K562 (cell line): ENCODE data around the gene EHBP1L1. TPM values are rescaled to one million over a fixed set of nuclear protein-coding genes. Genes with fewer than 3 reads are reported as not detected.
A peak's percentile ranks its signal among the peaks of the same experiment; 100 is the strongest.

Source experiments
- ATF1 ChIP-seq, 2 experiments: fragments of 450-650 bp in 1 of 2; IDR thresholded peaks; 2 replicates each; pipeline ENCODE4 v1.6.1; 2016; ENCODE audit warnings: missing compliant biosample characterization in 1 of 2, missing genetic modification characterization in 1 of 2
- BCOR ChIP-seq: fragments of 450-650 bp; IDR thresholded peaks from 2 replicates; pipeline ENCODE4 v1.6.1; 2016
- BRCA1 ChIP-seq, 2 experiments: fragments of 450-650 bp in 1 of 2; sonication (generic) in 1 of 2; formaldehyde crosslinking in 1 of 2; IDR thresholded peaks; 2 replicates each; pipeline versions ENCODE4 v1.5.0 to v1.6.1; 2017 to 2020; ENCODE audit warnings: mild to moderate bottlenecking in 1 of 2, missing genetic modification reagents in 1 of 2
- CEBPB ChIP-seq: fragments of 450-650 bp; IDR thresholded peaks from 2 replicates; pipeline ENCODE4 v1.6.1; 2016; ENCODE audit warnings: missing genetic modification characterization, missing compliant biosample characterization
- DPF2 ChIP-seq: fragments of 450-650 bp; IDR thresholded peaks from 2 replicates; pipeline ENCODE4 v1.6.1; 2016
- ELF2 ChIP-seq: fragments of 250-450 bp; sonication (Bioruptor Pico); IDR thresholded peaks from 2 replicates; pipeline ENCODE4 v1.5.0; 2021; ENCODE audit warnings: mild to moderate bottlenecking
- HDGF ChIP-seq: fragments of 450-650 bp; IDR thresholded peaks from 2 replicates; pipeline ENCODE4 v1.6.1; 2016
- HMBOX1 ChIP-seq: sonication (generic); IDR thresholded peaks from 2 replicates; pipeline ENCODE4 v1.6.1; 2016
- ILF3 ChIP-seq: fragments of 450-650 bp; IDR thresholded peaks from 2 replicates; pipeline ENCODE4 v1.6.1; 2018; ENCODE audit warnings: antibody characterized with exemption, mild to moderate bottlenecking, moderate library complexity, borderline replicate concordance
- KAT2B ChIP-seq: IDR thresholded peaks from one replicate; pipeline ENCODE4 v1.6.1; 2012; ENCODE audit warnings: low read depth, mild to moderate bottlenecking, control low read depth, inconsistent platforms, low read length, moderate library complexity
- NEUROD1 ChIP-seq: fragments of 150-350 bp; IDR thresholded peaks from 2 replicates; pipeline ENCODE4 v1.6.1; 2014; ENCODE audit warnings: borderline replicate concordance, low read length, low read depth; ENCODE audit not compliant: partially characterized antibody
- NFE2L1 ChIP-seq: fragments of 450-650 bp; IDR thresholded peaks from 2 replicates; pipeline ENCODE4 v1.6.1; 2016; ENCODE audit warnings: missing genetic modification characterization, low read depth, mild to moderate bottlenecking, missing compliant biosample characterization, moderate library complexity, borderline replicate concordance
- PHB ChIP-seq: fragments of 250-450 bp; sonication (Bioruptor Pico); IDR thresholded peaks from 2 replicates; pipeline ENCODE4 v1.5.0; 2021
- POLR2B ChIP-seq: fragments of 450-650 bp; IDR thresholded peaks from 2 replicates; pipeline ENCODE4 v1.6.1; 2018; ENCODE audit warnings: low read depth; ENCODE audit not compliant: partially characterized antibody
- RBM14 ChIP-seq: fragments of 200-400 bp; formaldehyde crosslinking; IDR thresholded peaks from 2 replicates; pipeline ENCODE4 v1.6.1; 2018; ENCODE audit warnings: low read depth, mild to moderate bottlenecking, low read length, moderate library complexity, borderline replicate concordance; ENCODE audit not compliant: insufficient read depth
- RFX5 ChIP-seq: IDR thresholded peaks from 2 replicates; pipeline ENCODE4 v1.6.1; 2011; ENCODE audit warnings: low read depth, mild to moderate bottlenecking, improper control_type of control experiment, low read length
- SNRNP70 ChIP-seq: fragments of 200-400 bp; formaldehyde crosslinking; optimal IDR thresholded peaks from 2 replicates; pipeline ENCODE3; 2017; ENCODE audit warnings: low read depth, low read length
- TSC22D4 ChIP-seq: fragments of 450-650 bp; IDR thresholded peaks from 2 replicates; pipeline ENCODE4 v1.6.1; 2016; ENCODE audit warnings: missing genetic modification characterization, missing biosample characterization, control low read depth
- ZNF224 ChIP-seq: sonication (generic); formaldehyde crosslinking; IDR thresholded peaks from 2 replicates; pipeline ENCODE4 v1.8.0; 2022; ENCODE audit warnings: mild to moderate bottlenecking, missing genetic modification reagents
- ZNF324 ChIP-seq: fragments of 250-450 bp; sonication (Bioruptor Pico); IDR thresholded peaks from 2 replicates; pipeline ENCODE4 v1.4.0; 2020; ENCODE audit warnings: mild to moderate bottlenecking
- ZNF561 ChIP-seq: fragments of 450-650 bp; formaldehyde crosslinking; conservative IDR thresholded peaks from 2 replicates; pipeline ENCODE4 v1.4.0; 2020; ENCODE audit warnings: mild to moderate bottlenecking, moderate library complexity
- ZNF668 ChIP-seq: fragments of 250-450 bp; sonication (Bioruptor Pico); IDR thresholded peaks from 2 replicates; pipeline ENCODE4 v1.8.0; 2022; ENCODE audit warnings: mild to moderate bottlenecking, inconsistent platforms
- polyA plus RNA-seq, 8 experiments: library from polyadenylated mRNA; depleted of rRNA in 4 of 8; stranded (reverse) in 5 of 8; unstranded in 3 of 8; fragments of >200 nt; fragmentation: Nextera tagmentation in 2 of 8; fragmentation: Illumina TruSeq in 1 of 8; extraction: Ambion mirVana in 2 of 8; extraction: Trizol in 1 of 8; gene quantifications; 2 replicates each; pipeline versions ENCODE4 v1.2.1 to v1.2.3, GENCODE V29; 2011 to 2014; ENCODE audit warnings: inconsistent platforms in 1 of 8, missing spikeins in 1 of 8
- total RNA-seq, 7 experiments: library from RNA; depleted of rRNA in 6 of 7; stranded (reverse); fragments of >200 nt in 6 of 7; fragmentation: Illumina TruSeq in 2 of 7; extraction: Trizol in 2 of 7; gene quantifications; 2 replicates each; pipeline versions ENCODE4 v1.2.1 to v1.2.3, GENCODE V29; 2011 to 2021; ENCODE audit warnings: low replicate concordance in 1 of 7
- TF ChIP-seq, protein P1 (sequence below): fragments of 150-350 bp; conservative IDR thresholded peaks from 2 replicates; pipeline ENCODE4 v1.6.1; 2014; ENCODE audit warnings: low read length
- TF ChIP-seq, protein P2 (sequence below): fragments of 250-450 bp; sonication (Bioruptor Pico); IDR thresholded peaks from 2 replicates; pipeline ENCODE4 v1.9.0; 2021; ENCODE audit warnings: mild to moderate bottlenecking
- TF ChIP-seq, protein P3 (sequence below): fragments of 450-650 bp; formaldehyde crosslinking; conservative IDR thresholded peaks from 2 replicates; pipeline ENCODE4 v1.4.0; 2022; ENCODE audit warnings: mild to moderate bottlenecking, missing genetic modification characterization

EHBP1L1 gene
- total and polyA plus RNA-seq, 9 of the 15 experiments (the other 6 are each of a cell fraction or from before 2014, with no cell fraction given) = 0.03 to 87.1 (median 26.3) TPM

DNA sequence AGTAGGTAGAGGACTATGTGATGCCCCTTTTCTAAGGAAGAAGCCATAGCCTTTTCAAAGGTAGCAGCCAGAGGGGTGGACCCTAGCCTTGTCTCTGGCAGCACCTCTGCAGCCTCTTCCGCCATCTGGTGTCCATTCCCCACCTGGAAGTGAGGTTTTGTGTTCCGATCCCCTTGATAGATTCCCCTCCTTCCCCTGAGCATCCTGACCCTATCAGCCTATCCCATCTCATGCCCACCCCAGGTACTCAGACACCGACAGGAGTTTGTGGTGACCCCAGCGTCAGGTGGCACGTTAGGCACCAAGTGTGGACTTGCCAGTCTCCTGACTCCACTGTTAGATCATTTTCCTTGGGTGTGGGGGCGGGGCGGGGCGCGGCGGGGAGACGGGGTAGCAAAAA lies 3.9 kb upstream of the EHBP1L1 start (continued):
- no peak for TF ChIP-seq ZNF561 (CRISPR knock-in tag)
- TF ChIP-seq, protein P1, sequence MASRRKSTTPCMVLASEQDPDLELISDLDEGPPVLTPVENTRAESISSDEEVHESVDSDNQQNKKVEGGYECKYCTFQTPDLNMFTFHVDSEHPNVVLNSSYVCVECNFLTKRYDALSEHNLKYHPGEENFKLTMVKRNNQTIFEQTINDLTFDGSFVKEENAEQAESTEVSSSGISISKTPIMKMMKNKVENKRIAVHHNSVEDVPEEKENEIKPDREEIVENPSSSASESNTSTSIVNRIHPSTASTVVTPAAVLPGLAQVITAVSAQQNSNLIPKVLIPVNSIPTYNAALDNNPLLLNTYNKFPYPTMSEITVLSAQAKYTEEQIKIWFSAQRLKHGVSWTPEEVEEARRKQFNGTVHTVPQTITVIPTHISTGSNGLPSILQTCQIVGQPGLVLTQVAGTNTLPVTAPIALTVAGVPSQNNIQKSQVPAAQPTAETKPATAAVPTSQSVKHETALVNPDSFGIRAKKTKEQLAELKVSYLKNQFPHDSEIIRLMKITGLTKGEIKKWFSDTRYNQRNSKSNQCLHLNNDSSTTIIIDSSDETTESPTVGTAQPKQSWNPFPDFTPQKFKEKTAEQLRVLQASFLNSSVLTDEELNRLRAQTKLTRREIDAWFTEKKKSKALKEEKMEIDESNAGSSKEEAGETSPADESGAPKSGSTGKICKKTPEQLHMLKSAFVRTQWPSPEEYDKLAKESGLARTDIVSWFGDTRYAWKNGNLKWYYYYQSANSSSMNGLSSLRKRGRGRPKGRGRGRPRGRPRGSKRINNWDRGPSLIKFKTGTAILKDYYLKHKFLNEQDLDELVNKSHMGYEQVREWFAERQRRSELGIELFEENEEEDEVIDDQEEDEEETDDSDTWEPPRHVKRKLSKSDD = no peak
- no peak for TF ChIP-seq PHB (CRISPR knock-in tag)
- TF ChIP-seq, protein P2, sequence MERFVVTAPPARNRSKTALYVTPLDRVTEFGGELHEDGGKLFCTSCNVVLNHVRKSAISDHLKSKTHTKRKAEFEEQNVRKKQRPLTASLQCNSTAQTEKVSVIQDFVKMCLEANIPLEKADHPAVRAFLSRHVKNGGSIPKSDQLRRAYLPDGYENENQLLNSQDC (CRISPR knock-in tag) = no peak
- no peak for TF ChIP-seq TSC22D4 (tag)
- TF ChIP-seq NEUROD1 = no peak
- TF ChIP-seq, protein P3, sequence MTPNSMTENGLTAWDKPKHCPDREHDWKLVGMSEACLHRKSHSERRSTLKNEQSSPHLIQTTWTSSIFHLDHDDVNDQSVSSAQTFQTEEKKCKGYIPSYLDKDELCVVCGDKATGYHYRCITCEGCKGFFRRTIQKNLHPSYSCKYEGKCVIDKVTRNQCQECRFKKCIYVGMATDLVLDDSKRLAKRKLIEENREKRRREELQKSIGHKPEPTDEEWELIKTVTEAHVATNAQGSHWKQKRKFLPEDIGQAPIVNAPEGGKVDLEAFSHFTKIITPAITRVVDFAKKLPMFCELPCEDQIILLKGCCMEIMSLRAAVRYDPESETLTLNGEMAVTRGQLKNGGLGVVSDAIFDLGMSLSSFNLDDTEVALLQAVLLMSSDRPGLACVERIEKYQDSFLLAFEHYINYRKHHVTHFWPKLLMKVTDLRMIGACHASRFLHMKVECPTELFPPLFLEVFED (CRISPR knock-in tag) = no peak
- TF ChIP-seq BCOR = peak; percentile 25; the same call in 1 of the 2 replicates
- TF ChIP-seq RFX5 = no peak
- TF ChIP-seq ZNF324 (CRISPR knock-in tag) = no peak
- TF ChIP-seq SNRNP70 = no peak
- TF ChIP-seq ZNF668 (CRISPR knock-in tag) = no peak
- no peak for TF ChIP-seq BRCA1 (IDR thresholded peaks at IDR 0.05)
- no peak for TF ChIP-seq BRCA1 (CRISPR knock-in tag; IDR thresholded peaks at IDR 0.05)
- TF ChIP-seq ATF1 (CRISPR knock-in tag; IDR thresholded peaks at IDR 0.05) = no peak
- peak; percentile 13; the same call in 1 of the 2 replicates for TF ChIP-seq ATF1 (tag; IDR thresholded peaks at IDR 0.05)
- no peak for TF ChIP-seq ELF2
- no peak for TF ChIP-seq KAT2B
- no peak for TF ChIP-seq ZNF224
- 0 out of 2 replicates have a peak, but pooled peaks have one; percentile 34 for TF ChIP-seq DPF2
- no peak for TF ChIP-seq HMBOX1
- no peak for TF ChIP-seq RBM14
- TF ChIP-seq POLR2B = no peak
- 0 out of 2 replicates have a peak, but pooled peaks have one; percentile 31 for TF ChIP-seq HDGF
- TF ChIP-seq NFE2L1 (tag) = no peak
- TF ChIP-seq CEBPB (tag) = no peak
- TF ChIP-seq ILF3 = no peak
